ENCODE results near the gene DNAJC17. TPM values are rescaled to one million over a fixed set of nuclear protein-coding genes. Genes with fewer than 3 reads are reported as not detected.
A peak's percentile ranks its signal among the peaks of the same experiment; 100 is the strongest.

Gene DNAJC17, protein sequence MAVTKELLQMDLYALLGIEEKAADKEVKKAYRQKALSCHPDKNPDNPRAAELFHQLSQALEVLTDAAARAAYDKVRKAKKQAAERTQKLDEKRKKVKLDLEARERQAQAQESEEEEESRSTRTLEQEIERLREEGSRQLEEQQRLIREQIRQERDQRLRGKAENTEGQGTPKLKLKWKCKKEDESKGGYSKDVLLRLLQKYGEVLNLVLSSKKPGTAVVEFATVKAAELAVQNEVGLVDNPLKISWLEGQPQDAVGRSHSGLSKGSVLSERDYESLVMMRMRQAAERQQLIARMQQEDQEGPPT
- total RNA-seq, result 10 to 100 TPM; 20.4 to 40.2 (median 30.3) TPM

DNA sequence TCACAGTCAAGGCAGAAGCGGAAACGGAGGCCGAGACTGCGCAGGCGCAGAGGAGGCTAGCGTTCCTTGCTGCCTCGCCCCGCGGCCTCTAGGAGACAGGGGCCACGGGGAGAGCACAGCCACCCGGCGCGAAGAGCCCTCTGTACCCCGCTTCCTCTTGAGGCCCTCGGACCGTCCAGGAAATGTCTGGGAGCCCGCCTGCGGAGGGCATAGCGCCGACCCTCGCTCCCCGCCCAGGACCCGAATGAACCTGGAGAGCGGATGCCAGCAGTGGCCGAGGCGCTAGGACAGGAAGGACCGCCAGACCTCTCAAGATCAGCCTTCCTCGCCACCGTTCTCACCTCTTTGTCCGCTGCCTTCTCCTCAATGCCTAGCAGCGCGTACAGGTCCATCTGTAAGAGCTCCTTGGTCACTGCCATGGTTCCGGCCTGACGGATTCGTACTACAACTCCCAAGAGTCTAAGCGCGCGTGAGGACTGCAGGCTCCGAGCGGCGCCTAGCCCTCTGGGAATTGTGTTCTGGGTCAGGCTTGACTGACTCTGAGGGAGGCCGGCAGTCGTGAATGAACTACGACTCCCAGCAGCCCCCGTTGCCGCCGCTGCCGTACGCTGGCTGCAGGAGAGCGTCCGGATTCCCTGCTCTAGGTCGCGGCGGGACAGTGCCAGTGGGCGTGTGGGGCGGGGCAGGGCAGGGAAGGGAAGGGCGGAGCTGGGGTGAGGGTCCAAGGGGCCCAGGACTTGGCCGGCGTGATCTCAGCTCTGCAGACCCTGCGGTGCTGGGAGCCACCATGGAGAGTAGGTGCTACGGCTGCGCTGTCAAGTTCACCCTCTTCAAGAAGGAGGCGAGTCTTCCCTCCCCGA, at the start of gene DNAJC17, which contains the start of gene ZFYVE19:
TSS of gene DNAJC17 (minus strand) at position 446 of the 860 bp plus-strand sequence. CDS start at position 419, 27 bp downstream.
TSS of gene ZFYVE19 (plus strand) at position 62 of the 860 bp plus-strand sequence. CDS start at position 563, 501 bp downstream.
- 4% methylated on average over 27 of the region's 64 CpGs for WGBS
- peaks cover 22% of the 10 kb centered on the region for H3K4me1 ChIP-seq
- TF ChIP-seq EP300 (IDR thresholded peaks at IDR 0.05), result no peak
- TF ChIP-seq POLR2AphosphoS5 (IDR thresholded peaks at IDR 0.05), result no peak
- TF ChIP-seq, protein P1, sequence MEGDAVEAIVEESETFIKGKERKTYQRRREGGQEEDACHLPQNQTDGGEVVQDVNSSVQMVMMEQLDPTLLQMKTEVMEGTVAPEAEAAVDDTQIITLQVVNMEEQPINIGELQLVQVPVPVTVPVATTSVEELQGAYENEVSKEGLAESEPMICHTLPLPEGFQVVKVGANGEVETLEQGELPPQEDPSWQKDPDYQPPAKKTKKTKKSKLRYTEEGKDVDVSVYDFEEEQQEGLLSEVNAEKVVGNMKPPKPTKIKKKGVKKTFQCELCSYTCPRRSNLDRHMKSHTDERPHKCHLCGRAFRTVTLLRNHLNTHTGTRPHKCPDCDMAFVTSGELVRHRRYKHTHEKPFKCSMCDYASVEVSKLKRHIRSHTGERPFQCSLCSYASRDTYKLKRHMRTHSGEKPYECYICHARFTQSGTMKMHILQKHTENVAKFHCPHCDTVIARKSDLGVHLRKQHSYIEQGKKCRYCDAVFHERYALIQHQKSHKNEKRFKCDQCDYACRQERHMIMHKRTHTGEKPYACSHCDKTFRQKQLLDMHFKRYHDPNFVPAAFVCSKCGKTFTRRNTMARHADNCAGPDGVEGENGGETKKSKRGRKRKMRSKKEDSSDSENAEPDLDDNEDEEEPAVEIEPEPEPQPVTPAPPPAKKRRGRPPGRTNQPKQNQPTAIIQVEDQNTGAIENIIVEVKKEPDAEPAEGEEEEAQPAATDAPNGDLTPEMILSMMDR (IDR thresholded peaks at IDR 0.05), result peak in 1 of 2 donors; percentile 29
- no peak for TF ChIP-seq POLR2A (IDR thresholded peaks at IDR 0.05)

DNA sequence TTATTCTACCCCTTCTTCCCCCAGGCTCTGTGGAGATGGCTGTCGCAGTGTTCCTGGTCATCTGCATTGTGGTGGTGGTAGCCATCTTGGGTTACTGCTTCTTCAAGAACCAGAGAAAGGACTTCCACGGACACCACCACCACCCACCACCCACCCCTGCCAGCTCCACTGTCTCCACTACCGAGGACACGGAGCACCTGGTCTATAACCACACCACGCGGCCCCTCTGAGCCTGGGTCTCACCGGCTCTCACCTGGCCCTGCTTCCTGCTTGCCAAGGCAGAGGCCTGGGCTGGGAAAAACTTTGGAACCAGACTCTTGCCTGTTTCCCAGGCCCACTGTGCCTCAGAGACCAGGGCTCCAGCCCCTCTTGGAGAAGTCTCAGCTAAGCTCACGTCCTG, 49.5 kb upstream of the DNAJC17 start:
- Histone ChIP-seq H3K36me3 (peaks cover 39% of the 10 kb centered on the region), H3K27ac (peak overlapping the region; percentile 76), H3K4me1 (peaks cover 20% of the 10 kb centered on the region), H3K4me3 (no peak overlapping the region), H3K27me3 (no peaks in the 10 kb centered on the region), H3K9me3 (no peaks in the 10 kb centered on the region)
- TF ChIP-seq POLR2A (IDR thresholded peaks at IDR 0.05) (no peak), POLR2AphosphoS5 (IDR thresholded peaks at IDR 0.05) (no peak), EP300 (IDR thresholded peaks at IDR 0.05) (no peak)
- TF ChIP-seq, protein P1 (IDR thresholded peaks at IDR 0.05), result no peak
- DNase-seq (ENCODE audit: low spot score in 2 of 2), result no peak
- 72% methylated on average over 5 of the region's 8 CpGs for WGBS

More for the DNA sequence above, at the start of gene DNAJC17, which contains the start of gene ZFYVE19:
- Histone ChIP-seq H3K36me3 (peaks cover 17% of the 10 kb centered on the region), H3K27ac (peak within 1 kb of the TSS; percentile 84), H3K9me3 (no peaks in the 10 kb centered on the region), H3K4me3 (peak within 1 kb of the TSS; percentile 78), H3K27me3 (no peaks in the 10 kb centered on the region)
- peak; percentile 96 for DNase-seq (ENCODE audit: low spot score in 2 of 2)

DNA sequence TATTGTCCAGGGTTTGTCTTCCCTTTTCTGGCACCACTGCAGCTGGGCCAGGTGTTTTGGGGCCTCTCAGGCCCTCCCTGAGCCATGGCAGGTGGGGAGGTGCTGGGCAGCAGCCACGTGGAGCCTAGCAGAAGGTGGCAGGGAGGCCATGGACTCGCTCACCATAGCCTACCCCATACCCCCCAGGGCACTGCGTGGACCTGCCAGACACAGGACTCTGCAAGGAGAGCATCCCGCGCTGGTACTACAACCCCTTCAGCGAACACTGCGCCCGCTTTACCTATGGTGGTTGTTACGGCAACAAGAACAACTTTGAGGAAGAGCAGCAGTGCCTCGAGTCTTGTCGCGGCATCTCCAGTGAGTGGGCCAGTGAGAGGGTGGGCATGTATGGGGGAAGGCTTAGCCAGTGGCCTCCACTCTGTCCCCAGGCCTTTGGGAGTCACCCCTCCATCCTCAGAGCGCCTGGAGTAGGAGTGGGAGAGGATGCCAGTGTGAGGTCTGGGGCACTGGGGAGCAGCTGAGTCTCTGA, 48.5 kb upstream of the DNAJC17 start:
- DNase-seq (ENCODE audit: low spot score in 2 of 2), result no peak
- 78% methylated on average over 4 of the region's 13 CpGs for WGBS
- H3K36me3 ChIP-seq, result peaks cover 39% of the 10 kb centered on the region
- TF ChIP-seq, protein P1 (IDR thresholded peaks at IDR 0.05), result no peak
- TF ChIP-seq POLR2A (IDR thresholded peaks at IDR 0.05), result no peak
- no peak for TF ChIP-seq POLR2AphosphoS5 (IDR thresholded peaks at IDR 0.05)
- TF ChIP-seq EP300 (IDR thresholded peaks at IDR 0.05), result no peak
- no peaks in the 10 kb centered on the region for H3K27me3 ChIP-seq
- H3K27ac ChIP-seq, result no peak overlapping the region
- no peaks in the 10 kb centered on the region for H3K9me3 ChIP-seq
- no peak overlapping the region for H3K4me3 ChIP-seq
- peaks cover 20% of the 10 kb centered on the region for H3K4me1 ChIP-seq

DNA sequence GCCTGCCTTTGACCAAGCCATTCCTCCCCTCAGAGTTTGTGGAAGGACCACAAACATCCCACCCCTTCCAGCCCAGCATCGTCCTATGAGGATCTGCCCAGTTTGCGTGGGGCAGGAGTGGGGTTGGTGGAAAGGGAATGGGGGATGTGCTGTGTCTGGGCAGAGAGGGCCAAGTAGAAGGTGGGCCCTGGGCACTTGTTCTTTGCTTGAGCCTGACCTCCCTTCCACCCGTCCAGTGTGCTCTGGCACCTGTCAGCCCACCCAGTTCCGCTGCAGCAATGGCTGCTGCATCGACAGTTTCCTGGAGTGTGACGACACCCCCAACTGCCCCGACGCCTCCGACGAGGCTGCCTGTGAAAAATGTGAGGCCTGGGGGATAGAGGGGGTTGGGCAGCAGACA, 46.9 kb upstream of the DNAJC17 start:
- no peaks in the 10 kb centered on the region for H3K27me3 ChIP-seq
- H3K4me3 ChIP-seq, result no peak overlapping the region
- TF ChIP-seq, protein P1 (IDR thresholded peaks at IDR 0.05), result no peak
- TF ChIP-seq EP300 (IDR thresholded peaks at IDR 0.05) (no peak), POLR2AphosphoS5 (IDR thresholded peaks at IDR 0.05) (no peak), POLR2A (IDR thresholded peaks at IDR 0.05) (no peak)
- no peak for DNase-seq (ENCODE audit: low spot score in 2 of 2)
- H3K27ac ChIP-seq, result no peak overlapping the region
- peaks cover 18% of the 10 kb centered on the region for H3K4me1 ChIP-seq
- H3K9me3 ChIP-seq, result no peaks in the 10 kb centered on the region
- H3K36me3 ChIP-seq, result peaks cover 46% of the 10 kb centered on the region
- 74% methylated on average over 10 of the region's 10 CpGs for WGBS
